Mesothelial cell of epicardium (in vitro differentiated cells): Measurements from ENCODE around the gene CLDN20. TPM values are rescaled to one million over a fixed set of nuclear protein-coding genes. Genes with fewer than 3 reads are reported as not detected.

ENCODE experiments used
- DNase-seq, 2 experiments: peaks; one replicate each; pipeline ENCODE4 v3.0.0; 2021; ENCODE audit warnings: low spot score in 2 of 2; ENCODE audit not compliant: unreplicated experiment in 2 of 2
- H3K27ac Mint-ChIP-seq: 2 replicates; pipeline ENCODE4 v1.8.0; 2021; ENCODE audit warnings: mixed read lengths
- H3K27me3 Mint-ChIP-seq: 2 replicates; pipeline ENCODE4 v1.8.0; 2021; ENCODE audit warnings: low read depth, mixed read lengths
- H3K36me3 Mint-ChIP-seq: 2 replicates; pipeline ENCODE4 v1.8.0; 2021; ENCODE audit warnings: mixed read lengths
- H3K4me1 Mint-ChIP-seq: 2 replicates; pipeline ENCODE4 v1.8.0; 2021; ENCODE audit warnings: mixed read lengths
- H3K4me3 Mint-ChIP-seq: 2 replicates; pipeline ENCODE4 v1.8.0; 2021; ENCODE audit warnings: mild to moderate bottlenecking, moderate library complexity, mixed read lengths
- H3K9me3 Mint-ChIP-seq: 2 replicates; pipeline ENCODE4 v1.8.0; 2021; ENCODE audit warnings: mixed read lengths
- total RNA-seq: library from RNA; stranded (reverse); gene quantifications from 3 replicates; pipeline ENCODE4 v1.2.1, GENCODE V29; 2021
- TF ChIP-seq, protein P1 (sequence below): fragments of 200-600 bp; sonication (generic); IDR thresholded peaks from one replicate; pipeline ENCODE4 v1.5.0; 2021; ENCODE audit warnings: antibody characterized with exemption; ENCODE audit not compliant: unreplicated experiment

The CLDN20 gene
- total RNA-seq, 1 donor from 2014 or later, result not detected

DNA sequence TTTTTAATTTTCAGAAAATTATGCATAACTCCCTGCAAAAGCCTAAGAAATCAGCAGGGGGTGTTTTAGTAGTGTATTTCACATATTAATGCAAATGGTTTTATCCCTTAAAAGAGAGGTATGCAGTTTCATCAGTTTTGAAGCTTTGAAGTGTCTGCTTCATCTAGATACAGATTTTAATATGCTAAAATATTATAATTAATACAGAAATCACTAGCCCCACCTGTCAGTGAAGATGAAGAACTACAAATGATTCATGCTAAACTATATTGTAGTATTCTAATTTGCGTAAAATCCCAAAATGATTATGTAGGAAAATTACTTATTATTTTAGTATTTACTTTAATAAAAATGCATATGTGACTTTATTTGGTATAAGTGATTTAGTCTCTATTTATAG, 53.4 kb downstream of the CLDN20 start:
- Mint-ChIP-seq H3K4me1 (peaks cover 16% of the 10 kb centered on the region), H3K36me3 (no peaks in the 10 kb centered on the region), H3K27me3 (no peaks in the 10 kb centered on the region), H3K4me3 (no peak overlapping the region), H3K27ac (no peak overlapping the region), H3K9me3 (peaks cover 11% of the 10 kb centered on the region)
- no peak for DNase-seq
- TF ChIP-seq, protein P1, sequence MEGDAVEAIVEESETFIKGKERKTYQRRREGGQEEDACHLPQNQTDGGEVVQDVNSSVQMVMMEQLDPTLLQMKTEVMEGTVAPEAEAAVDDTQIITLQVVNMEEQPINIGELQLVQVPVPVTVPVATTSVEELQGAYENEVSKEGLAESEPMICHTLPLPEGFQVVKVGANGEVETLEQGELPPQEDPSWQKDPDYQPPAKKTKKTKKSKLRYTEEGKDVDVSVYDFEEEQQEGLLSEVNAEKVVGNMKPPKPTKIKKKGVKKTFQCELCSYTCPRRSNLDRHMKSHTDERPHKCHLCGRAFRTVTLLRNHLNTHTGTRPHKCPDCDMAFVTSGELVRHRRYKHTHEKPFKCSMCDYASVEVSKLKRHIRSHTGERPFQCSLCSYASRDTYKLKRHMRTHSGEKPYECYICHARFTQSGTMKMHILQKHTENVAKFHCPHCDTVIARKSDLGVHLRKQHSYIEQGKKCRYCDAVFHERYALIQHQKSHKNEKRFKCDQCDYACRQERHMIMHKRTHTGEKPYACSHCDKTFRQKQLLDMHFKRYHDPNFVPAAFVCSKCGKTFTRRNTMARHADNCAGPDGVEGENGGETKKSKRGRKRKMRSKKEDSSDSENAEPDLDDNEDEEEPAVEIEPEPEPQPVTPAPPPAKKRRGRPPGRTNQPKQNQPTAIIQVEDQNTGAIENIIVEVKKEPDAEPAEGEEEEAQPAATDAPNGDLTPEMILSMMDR, result no peak

GRCh38 chr6:155319902-155320301, 56.1 kb downstream of the CLDN20 start:
- no peak overlapping the region for H3K4me3 Mint-ChIP-seq
- no peak overlapping the region for H3K27ac Mint-ChIP-seq
- no peak for DNase-seq
- H3K9me3 Mint-ChIP-seq, result peaks cover 11% of the 10 kb centered on the region
- H3K4me1 Mint-ChIP-seq, result peaks cover 7% of the 10 kb centered on the region
- H3K36me3 Mint-ChIP-seq, result no peaks in the 10 kb centered on the region
- no peaks in the 10 kb centered on the region for H3K27me3 Mint-ChIP-seq
- TF ChIP-seq, protein P1, result no peak

DNA sequence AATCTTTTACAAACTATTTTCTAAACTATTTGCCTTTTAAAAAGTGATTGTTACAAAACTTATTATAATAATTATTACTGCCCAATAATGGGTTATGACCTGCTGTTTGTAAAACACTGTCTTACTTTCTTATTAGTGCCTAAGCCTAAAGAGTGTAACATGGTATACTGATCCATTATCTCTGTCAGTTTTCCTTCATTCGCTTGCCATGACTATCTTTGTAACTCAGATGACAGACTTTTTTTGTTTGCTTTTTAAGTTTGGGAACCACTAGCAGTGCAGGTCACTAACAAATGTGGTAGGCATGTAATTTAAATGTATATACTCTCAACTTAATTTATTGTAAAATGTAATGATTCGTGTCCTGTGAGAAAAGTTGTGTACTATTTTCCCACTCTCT, 60.4 kb downstream of the CLDN20 start:
- no peak overlapping the region for H3K4me3 Mint-ChIP-seq

DNA sequence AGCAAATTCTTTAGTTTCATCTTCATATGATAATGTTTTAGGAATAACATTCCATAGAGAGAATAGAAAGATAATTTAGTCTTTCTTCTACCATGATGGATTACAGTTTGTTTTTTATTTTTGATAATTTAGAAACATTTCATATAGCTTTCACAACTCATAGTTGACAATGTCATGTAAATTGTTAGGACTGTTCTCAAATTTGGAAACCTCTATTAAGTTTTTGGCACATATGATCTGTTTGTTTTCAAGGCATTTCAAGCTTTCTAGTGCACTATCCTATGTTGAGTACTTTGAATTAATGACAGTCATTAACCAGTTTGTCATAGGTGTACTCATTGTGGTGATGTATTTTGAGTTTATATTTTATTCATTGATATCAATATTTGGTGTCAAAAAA, 61.2 kb downstream of the CLDN20 start:
- no peaks in the 10 kb centered on the region for H3K9me3 Mint-ChIP-seq
- H3K27me3 Mint-ChIP-seq, result no peaks in the 10 kb centered on the region
- H3K4me3 Mint-ChIP-seq, result no peak overlapping the region
- no peaks in the 10 kb centered on the region for H3K36me3 Mint-ChIP-seq
- no peak for DNase-seq
- TF ChIP-seq, protein P1, result no peak
- peaks cover 3% of the 10 kb centered on the region for H3K4me1 Mint-ChIP-seq
- no peak overlapping the region for H3K27ac Mint-ChIP-seq

More for the DNA sequence above, 60.4 kb downstream of the CLDN20 start:
- H3K36me3 Mint-ChIP-seq, result no peaks in the 10 kb centered on the region
- DNase-seq, result no peak
- H3K4me1 Mint-ChIP-seq, result peaks cover 3% of the 10 kb centered on the region
- H3K27me3 Mint-ChIP-seq, result no peaks in the 10 kb centered on the region
- H3K9me3 Mint-ChIP-seq, result peaks cover 6% of the 10 kb centered on the region
- H3K27ac Mint-ChIP-seq, result no peak overlapping the region
- TF ChIP-seq, protein P1, result no peak

DNA sequence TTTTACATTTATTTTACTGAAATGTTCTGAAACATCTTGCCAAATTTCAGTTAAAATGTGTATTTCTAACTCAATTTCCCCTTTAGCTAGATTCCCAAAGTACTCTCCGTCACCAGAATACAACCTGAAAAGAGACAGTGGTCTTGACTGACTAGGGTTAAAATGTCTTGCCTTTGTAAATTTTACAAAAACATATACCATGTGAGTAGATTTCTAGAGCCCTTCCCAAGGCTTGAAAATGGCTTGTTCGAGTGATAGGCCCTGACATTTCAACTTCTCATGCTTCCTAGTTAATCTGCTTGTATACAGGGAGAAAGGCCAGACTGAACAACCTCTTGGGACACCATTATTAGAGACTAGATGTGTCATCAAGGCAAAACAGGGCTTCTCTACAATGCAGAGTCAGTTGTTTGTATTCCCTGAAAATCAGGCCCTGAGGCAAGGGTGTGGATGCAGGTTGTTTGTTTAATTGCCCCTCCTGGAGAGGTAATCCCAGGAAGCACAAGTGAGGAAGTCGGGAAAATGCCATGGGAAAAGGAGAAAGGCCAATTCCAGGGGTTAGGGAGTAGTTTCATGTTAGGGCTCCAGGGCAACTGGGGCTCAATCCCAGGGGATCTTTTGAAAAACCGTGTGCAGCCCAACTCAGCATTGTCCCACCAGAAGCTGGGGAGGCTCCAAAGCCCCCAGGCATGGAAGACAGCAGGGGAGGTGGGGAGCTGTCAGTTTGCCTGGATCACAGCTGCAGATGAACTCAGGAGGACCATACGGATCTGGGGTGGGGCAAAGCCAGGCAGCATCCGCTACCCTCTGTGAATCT, 62.1 kb downstream of the CLDN20 start:
- H3K36me3 Mint-ChIP-seq, result no peaks in the 10 kb centered on the region
- TF ChIP-seq, protein P1, result no peak
- H3K9me3 Mint-ChIP-seq, result no peaks in the 10 kb centered on the region
- no peak overlapping the region for H3K4me3 Mint-ChIP-seq
- no peaks in the 10 kb centered on the region for H3K27me3 Mint-ChIP-seq
- DNase-seq, result no peak
- H3K27ac Mint-ChIP-seq, result no peak overlapping the region
- peaks cover 3% of the 10 kb centered on the region for H3K4me1 Mint-ChIP-seq

Other genes starting within 250 kb of the CLDN20 start
- 22.9 to 27.9 TPM (median 27.0 TPM) in 3 replicates for gene TFB1M, start 50.5 kb downstream of the CLDN20 start, total RNA-seq
- gene NOX3, start 191.8 kb downstream of the CLDN20 start, total RNA-seq, result not detected in 3 replicates